Measurements from ENCODE around the gene BABAM1.

DNA sequence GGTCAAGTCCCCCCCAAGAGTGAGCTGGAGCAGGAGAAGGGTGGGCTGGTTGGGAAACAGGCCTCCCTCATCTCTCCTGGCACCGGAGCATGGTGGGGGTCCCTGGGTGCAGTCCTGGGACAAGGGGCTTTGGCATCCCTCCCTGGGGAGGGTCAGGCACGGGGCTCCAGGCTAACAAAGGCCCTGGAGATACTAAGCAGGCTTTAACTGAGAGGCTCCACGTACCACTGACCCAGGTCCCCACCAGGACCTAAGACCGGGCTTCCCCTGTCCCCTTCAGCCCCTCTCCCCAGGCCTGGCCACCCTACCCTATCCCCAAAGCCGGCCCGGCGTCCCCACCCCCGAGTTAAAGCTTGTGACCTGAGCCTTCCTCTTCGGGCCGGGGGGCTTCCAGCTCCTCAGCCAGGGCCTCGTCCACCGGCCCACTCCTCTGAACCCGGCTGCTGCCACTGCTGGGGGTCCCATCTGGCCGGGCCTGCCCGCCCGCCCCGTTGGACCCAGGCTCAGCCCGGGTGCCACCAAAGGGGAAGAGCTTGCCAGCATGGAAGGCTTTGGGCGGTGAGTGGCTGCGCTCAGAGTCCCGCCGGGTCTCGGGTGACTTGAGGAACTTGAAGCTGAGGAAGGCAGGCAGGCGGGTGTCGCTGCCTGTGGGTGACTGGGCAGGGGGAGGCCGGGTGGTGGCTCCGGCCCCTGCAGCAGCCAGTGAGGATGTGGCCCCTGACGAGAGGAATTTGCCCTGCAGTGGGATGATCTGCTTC is 57.3 kb downstream of the BABAM1 start:
- TF ChIP-seq POLR2AphosphoS5 (IDR thresholded peaks at IDR 0.05; ENCODE audit: low read depth, low read length) (no peak), POLR2A (IDR thresholded peaks at IDR 0.05; ENCODE audit: low read depth, low read length) (no peak), TAF1 (IDR thresholded peaks at IDR 0.05; ENCODE audit: borderline replicate concordance, low read depth, low read length) (no peak)
